GM12878 (cell line): Measurements from ENCODE around the gene ICA1. TPM values are rescaled to one million over a fixed set of nuclear protein-coding genes. Genes with fewer than 3 reads are reported as not detected.

ENCODE experiments used
- ATAC-seq: fragments of 200-7000 bp; cut with Tn5 transposase; 3 replicates; pipeline ENCODE4 v1.9.1; 2020; ENCODE audit warnings: mild to moderate bottlenecking, moderate library complexity
- BruUV-seq: library from RNA; stranded (reverse); fragments of 400-500 nt; replicated peaks from 2 replicates; lab custom pipeline; 2021; lab: Mats Ljungman, UMichigan
- CTCF ChIA-PET: fragments of 300-600 bp; sonication (Branson Sonifier 250); formaldehyde crosslinking; extraction: SDS; loops from one replicate; lab custom pipeline; 2021; ENCODE audit warnings: inconsistent platforms; lab: Yijun Ruan, JAX
- POLR2A ChIA-PET: fragments of 350-600 bp; formaldehyde crosslinking; extraction: SDS; loops from one replicate; lab custom pipeline; 2021; ENCODE audit warnings: inconsistent platforms; lab: Charles Lee
- RAD21 ChIA-PET: fragments of 300-600 bp; sonication (Branson Sonifier 250); formaldehyde crosslinking; loops from one replicate; lab custom pipeline; 2023; ENCODE audit warnings: antibody characterized with exemption; ENCODE audit not compliant: unreplicated experiment; lab: Charles Lee
- SMC1A ChIA-PET: fragments of 300-600 bp; sonication (Branson Sonifier 250); formaldehyde crosslinking; loops from one replicate; lab custom pipeline; 2023; ENCODE audit not compliant: unreplicated experiment, uncharacterized antibody; lab: Charles Lee
- DNase-seq: peaks from one replicate; pipeline ENCODE4 v3.0.0-alpha.2; 2011; ENCODE audit warnings: low read depth, low spot score
- FAIRE-seq: peaks from 3 replicates; lab custom pipeline; 2011; peaks lifted over from hg19 to GRCh38; lab: Jason Lieb, UNC
- H2AFZ ChIP-seq: 2 replicates; pipeline ENCODE4 v1.6.0; 2011; ENCODE audit warnings: low read depth, low read length, control low read depth; ENCODE audit not compliant: control insufficient read depth
- H3K27ac ChIP-seq: 2 replicates; pipeline ENCODE4 v1.5.1; 2011; ENCODE audit warnings: control low read depth; ENCODE audit not compliant: control insufficient read depth, insufficient read depth
- H3K27me3 ChIP-seq, 2 experiments: replicated peaks in 1 of 2; 2 replicates each; pipeline versions ENCODE4 v1.6.0 to v1.6.1; 2011; ENCODE audit warnings: low read length in 1 of 2; ENCODE audit not compliant: control insufficient read depth in 2 of 2, insufficient read depth in 2 of 2
- H3K36me3 ChIP-seq, 2 experiments: 2 replicates each; pipeline ENCODE4 v1.5.1; 2011; ENCODE audit warnings: low read length in 1 of 2; ENCODE audit not compliant: control insufficient read depth in 2 of 2, insufficient read depth in 2 of 2
- H3K4me1 ChIP-seq: 2 replicates; pipeline ENCODE4 v1.6.1; 2011; ENCODE audit warnings: mild to moderate bottlenecking, low read length, moderate library complexity, mixed read lengths; ENCODE audit not compliant: control insufficient read depth, insufficient read depth
- H3K4me2 ChIP-seq: 2 replicates; pipeline ENCODE4 v1.6.0; 2011; ENCODE audit warnings: control low read depth; ENCODE audit not compliant: control insufficient read depth, insufficient read depth
- H3K4me3 ChIP-seq: fragments of 200-600 bp; sonication (generic); 2 replicates; pipeline ENCODE4 v1.5.1; 2016
- H3K79me2 ChIP-seq: 2 replicates; pipeline ENCODE4 v1.6.0; 2011; ENCODE audit warnings: low read length; ENCODE audit not compliant: control insufficient read depth, insufficient read depth
- H3K9ac ChIP-seq: 2 replicates; pipeline ENCODE4 v1.8.0; 2011; ENCODE audit warnings: low read length, control low read depth, mixed read lengths; ENCODE audit not compliant: control insufficient read depth, insufficient read depth
- H3K9me3 ChIP-seq: replicated peaks from 3 replicates; pipeline ENCODE4 v1.5.1; 2011; ENCODE audit warnings: mild to moderate bottlenecking, low read length; ENCODE audit not compliant: control insufficient read depth, insufficient read depth
- H4K20me1 ChIP-seq: 2 replicates; pipeline ENCODE4 v1.6.0; 2011; ENCODE audit not compliant: control insufficient read depth, insufficient read depth
- ASH2L ChIP-seq: fragments of 300-600, 200-600 bp; sonication (generic); IDR thresholded peaks from 2 replicates; pipeline ENCODE4 v1.6.1; 2017; ENCODE audit warnings: low read depth, mild to moderate bottlenecking, borderline replicate concordance
- CHD2 ChIP-seq: IDR thresholded peaks from 2 replicates; pipeline ENCODE4 v1.6.1; 2011; ENCODE audit warnings: low read depth, low read length, improper control_type of control experiment, borderline replicate concordance
- EP300 ChIP-seq, 2 experiments: fragments of 150-350 bp in 1 of 2; IDR thresholded peaks; 2 replicates each; pipeline ENCODE4 v1.6.1; 2011 to 2012; ENCODE audit warnings: low read depth in 2 of 2, low read length in 2 of 2, borderline replicate concordance in 1 of 2, improper control_type of control experiment in 1 of 2, inconsistent platforms in 1 of 2; ENCODE audit not compliant: control insufficient read depth in 1 of 2
- EZH2 ChIP-seq: IDR thresholded peaks from 2 replicates; pipeline ENCODE4 v1.6.1; 2012; ENCODE audit warnings: low read depth, mild to moderate bottlenecking, control low read depth, inconsistent platforms, low read length, borderline replicate concordance; ENCODE audit not compliant: control insufficient read depth
- FOXK2 ChIP-seq: fragments of 450-650 bp; IDR thresholded peaks from 2 replicates; pipeline ENCODE4 v1.6.1; 2017; ENCODE audit warnings: mild to moderate bottlenecking, moderate library complexity
- KAT2A ChIP-seq: conservative IDR thresholded peaks from 2 replicates; pipeline ENCODE4 v1.6.1; 2011; ENCODE audit warnings: low read depth, low read length; ENCODE audit not compliant: control insufficient read depth
- POLR2A ChIP-seq: IDR thresholded peaks from 2 replicates; pipeline ENCODE4 v1.6.1; 2011; ENCODE audit warnings: low read depth, mild to moderate bottlenecking, low read length
- RB1 ChIP-seq: fragments of 450-650 bp; formaldehyde crosslinking; IDR thresholded peaks from 2 replicates; pipeline ENCODE4 v1.6.1; 2017; ENCODE audit warnings: mild to moderate bottlenecking, borderline replicate concordance
- SREBF2 ChIP-seq: IDR thresholded peaks from 2 replicates; pipeline ENCODE4 v1.6.1; 2012; ENCODE audit warnings: mild to moderate bottlenecking, low read length
- USF2 ChIP-seq: IDR thresholded peaks from 2 replicates; pipeline ENCODE4 v1.6.1; 2011; ENCODE audit warnings: low read depth, low read length, improper control_type of control experiment, borderline replicate concordance
- ZBTB33 ChIP-seq: fragments of 450-650 bp; IDR thresholded peaks from 2 replicates; pipeline ENCODE4 v1.6.1; 2017; ENCODE audit warnings: mild to moderate bottlenecking
- WGBS: methylation state at CpG from one replicate; pipeline ENCODE4 v1.1.6; 2016; ENCODE audit warnings: low lambda C conversion rate; ENCODE audit not compliant: insufficient replicate concordance, insufficient coverage; ENCODE audit errors: missing lambda C conversion rate; 5-methylcytosine and 5-hydroxymethylcytosine counted together
- in situ Hi-C: fragments of 300-500 bp; cut with MboI; formaldehyde crosslinking; loops from 9 replicates; pipeline ENCODE4 v1.14.3; 2018; ENCODE audit warnings: mixed read lengths
- intact Hi-C: fragments of 100-400 bp; cut with micrococcal nuclease; formaldehyde crosslinking; loops from one replicate; pipeline ENCODE4 v1.14.2; 2022; ENCODE audit not compliant: unreplicated experiment
- polyA plus RNA-seq, 11 experiments: library from polyadenylated mRNA; depleted of rRNA in 4 of 11; unstranded in 6 of 11; stranded (reverse) in 5 of 11; fragments of >200 nt; fragmentation: Nextera tagmentation in 4 of 11; fragmentation: Illumina TruSeq in 1 of 11; extraction: Ambion mirVana in 4 of 11; extraction: Trizol in 1 of 11; gene quantifications; 1 replicate in 1 of 11; 2 replicates in 10 of 11; pipeline versions ENCODE4 v1.2.1 to v1.2.3, GENCODE V29; 2011 to 2016; ENCODE audit warnings: inconsistent platforms in 2 of 11, missing spikeins in 2 of 11, low read depth in 1 of 11
- total RNA-seq, 4 experiments: library from RNA; depleted of rRNA in 3 of 4; stranded (reverse); fragments of >200 nt in 3 of 4; fragmentation: Illumina TruSeq in 1 of 4; extraction: Trizol in 1 of 4; gene quantifications; 2 replicates each; pipeline versions ENCODE4 v1.2.1 to v1.2.3, GENCODE V29; 2013 to 2021

ICA1 gene
- total and polyA plus RNA-seq, 10 of the 15 experiments (the other 5 are each of a cell fraction or from before 2014, with no cell fraction given) = 1.3 to 35.1 (median 3.3) TPM

- FAIRE-seq (no peak), DNase-seq (no peak), ATAC-seq (no peak)
- ChIA-PET SMC1A (no interaction called here), CTCF (no interaction called here), RAD21 (interaction anchor here (0.7 to 2.4 kb wide), 2 partner anchors 47 to 66 kb away, joined by 3 to 6 read pairs; no protein-coding TSS in a partner anchor), POLR2A (interaction anchor here (0.6 kb wide), 1 partner anchor 56 kb away, joined by 4 read pairs; no protein-coding TSS in a partner anchor)
- in situ Hi-C loops = no loop called here
- H3K4me2 ChIP-seq = no peak overlapping the region
- no peaks in the 10 kb centered on the region for H3K4me1 ChIP-seq
- no peaks in the 10 kb centered on the region for H3K79me2 ChIP-seq
- peaks cover 1 to 25% of the 10 kb centered on the region in 2 experiments; a peak in 3 of 4 replicates for H3K36me3 ChIP-seq
- no peak for TF ChIP-seq SREBF2
- no peak for TF ChIP-seq CHD2
- TF ChIP-seq USF2 = no peak
- intact Hi-C loops = no loop called here
- no TSS peak for BruUV-seq
- H3K9ac ChIP-seq = no peak overlapping the region
- no peaks in the 10 kb centered on the region for H3K27me3 ChIP-seq
- no peaks in the 10 kb centered on the region for H4K20me1 ChIP-seq
- H3K4me3 ChIP-seq = no peak overlapping the region
- H3K27ac ChIP-seq = no peak overlapping the region
- H3K9me3 ChIP-seq = no peaks in the 10 kb centered on the region
- H2AFZ ChIP-seq = no peak overlapping the region
Measured at GRCh38 chr7:8078418-8078817, 183.5 kb downstream of the ICA1 start.

- no peak for TF ChIP-seq ZBTB33
- TF ChIP-seq KAT2A = no peak
- no peak for TF ChIP-seq ASH2L
- TF ChIP-seq RB1 = no peak
- TF ChIP-seq POLR2A = no peak
- TF ChIP-seq EZH2 = no peak
- no peak for TF ChIP-seq FOXK2
- TF ChIP-seq EP300 (IDR thresholded peaks at IDR 0.05; ENCODE audit: borderline replicate concordance in 1 of 2, control insufficient read depth in 1 of 2, low read depth in 2 of 2, low read length in 2 of 2) = no peak
- Histone ChIP-seq H3K9ac (no peak overlapping the region), H3K79me2 (peaks cover 15% of the 10 kb centered on the region), H3K4me2 (no peak overlapping the region), H3K4me3 (no peak overlapping the region), H2AFZ (no peak overlapping the region), H4K20me1 (no peaks in the 10 kb centered on the region; the same call in 1 of the 2 replicates), H3K4me1 (peaks cover 8% of the 10 kb centered on the region; the same call in 1 of the 2 replicates), H3K36me3 (peaks cover 8 to 33% of the 10 kb centered on the region in 2 experiments), H3K27ac (no peak overlapping the region), H3K27me3 (no peaks in the 10 kb centered on the region), H3K9me3 (no peaks in the 10 kb centered on the region; the same call in 2 of the 3 replicates)
- in situ Hi-C loops (no loop called here), intact Hi-C loops (no loop called here)
- no TSS peak for BruUV-seq
- WGBS = 97% methylated on average over 9 of the region's 9 CpGs
- DNase-seq (no peak), FAIRE-seq (no peak), ATAC-seq (no peak)
- ChIA-PET SMC1A (interaction anchor here (0.6 to 2.0 kb wide), 22 partner anchors 10 to 390 kb away, joined by 3 to 7 read pairs (median 4); no protein-coding TSS in a partner anchor), POLR2A (interaction anchor here (0.7 to 0.9 kb wide), 2 partner anchors 48 to 65 kb away, joined by 3 read pairs; no protein-coding TSS in a partner anchor), CTCF (interaction anchor here (0.6 to 1.4 kb wide), 5 partner anchors 26 to 174 kb away, joined by 3 to 9 read pairs (median 3); no protein-coding TSS in a partner anchor), RAD21 (interaction anchor here (0.8 to 1.2 kb wide), 3 partner anchors 62 to 118 kb away, joined by 3 read pairs; no protein-coding TSS in a partner anchor)
Measured at GRCh38 chr7:8070451-8071180, 191.4 kb downstream of the ICA1 start.
